Lower leg skin (tissue), 4 donors: Measurements from ENCODE around the gene UBE2F. TPM values are rescaled to one million over a fixed set of nuclear protein-coding genes. Genes with fewer than 3 reads are reported as not detected.

Experiments
- DNase-seq, 2 donors: peaks; one replicate each; pipeline ENCODE4 v3.0.0-alpha.2; 2019; ENCODE audit warnings: low spot score in 2 of 2
- H3K4me3 ChIP-seq: fragments of 200-600 bp; sonication (generic); 2 replicates; pipeline ENCODE4 v1.5.1; 2017; ENCODE audit warnings: mild to moderate bottlenecking, low read depth; ENCODE audit not compliant: poor library complexity, severe bottlenecking
- CTCF ChIP-seq, 3 donors: fragments of 450-650 bp; IDR thresholded peaks; one replicate each; pipeline ENCODE4 v1.5.1; 2016; ENCODE audit warnings: antibody characterized with exemption in 3 of 3, mild to moderate bottlenecking in 3 of 3, moderate library complexity in 2 of 3
- POLR2A ChIP-seq, 2 donors: fragments of 450-650 bp; IDR thresholded peaks; one replicate each; pipeline ENCODE4 v1.6.1; 2016 to 2017; ENCODE audit warnings: antibody characterized with exemption in 2 of 2, mild to moderate bottlenecking in 1 of 2, moderate library complexity in 1 of 2
- WGBS, 2 donors: methylation state at CpG; one replicate each; pipeline ENCODE4 v1.1.5; 2018; 5-methylcytosine and 5-hydroxymethylcytosine counted together
- intact Hi-C: fragments of 100-400 bp; cut with DNase I; formaldehyde crosslinking; loops from one replicate; pipeline ENCODE4 v1.15.0; 2023; ENCODE audit warnings: low total_unique reads
- total RNA-seq, 4 donors: library from RNA; depleted of rRNA; stranded (reverse); fragments of >200 nt; gene quantifications; one replicate each; pipeline ENCODE4 v1.1.0, GENCODE V29; 2016

The UBE2F gene
- total RNA-seq, 4 donors from 2014 or later, result 32.8 to 46.9 (median 33.3) TPM

DNA sequence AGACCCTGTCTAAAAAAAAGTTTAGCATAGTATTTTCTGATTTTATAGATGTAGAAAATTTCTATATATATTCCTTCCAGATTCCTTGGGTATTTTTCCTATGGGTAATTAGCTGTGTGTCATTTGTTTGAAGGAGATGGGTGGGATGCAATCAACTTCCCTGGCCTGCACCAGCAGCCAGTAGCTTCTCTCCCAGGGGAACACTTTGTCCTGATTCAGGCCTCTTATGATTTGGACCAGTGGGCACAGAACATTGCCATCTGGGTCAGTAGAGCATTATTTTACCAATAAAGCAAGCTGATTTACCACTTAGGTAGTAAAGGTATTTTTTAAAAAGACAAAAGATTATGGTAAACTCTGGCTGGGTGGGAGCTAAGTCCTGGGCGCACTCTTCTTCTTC is 26.9 kb downstream of the UBE2F start:
- no peak overlapping the region for H3K4me3 ChIP-seq
- WGBS, 2 donors, result 95 to 100% methylated on average over 1 of the region's 1 CpG
- no peak for TF ChIP-seq POLR2A (IDR thresholded peaks at IDR 0.05)
- intact Hi-C loops, result no loop called here
- DNase-seq, result no peak

DNA sequence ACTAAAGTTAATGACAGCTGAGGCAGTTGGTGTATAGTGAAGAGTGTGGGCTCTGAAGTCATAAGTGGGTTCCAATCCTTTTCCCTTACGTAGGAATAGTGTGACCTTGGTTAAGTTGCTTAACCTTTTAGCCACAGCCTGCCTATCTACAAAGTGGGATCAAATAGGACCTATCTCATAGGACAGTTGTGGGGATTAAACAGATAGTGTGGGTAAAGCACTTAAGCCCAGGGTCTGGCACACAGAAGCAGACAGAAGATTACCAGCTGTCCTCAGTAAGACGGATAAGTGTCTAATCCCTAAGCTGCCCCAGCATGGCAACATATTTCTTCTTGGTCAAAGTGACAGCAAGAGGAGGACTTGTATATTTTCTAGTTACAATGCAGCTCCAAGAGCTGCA is 28.2 kb downstream of the UBE2F start:
- intact Hi-C loops, result no loop called here
- no peak for DNase-seq
- TF ChIP-seq POLR2A (IDR thresholded peaks at IDR 0.05) (no peak), CTCF (IDR thresholded peaks at IDR 0.05) (no peak)
- WGBS, 2 donors, result 86 to 98% methylated on average over 2 of the region's 2 CpGs
- H3K4me3 ChIP-seq, result no peak overlapping the region

GRCh38 chr2:237996021-237996593 is 29.3 kb downstream of the UBE2F start:
- intact Hi-C loops, result no loop called here

DNA sequence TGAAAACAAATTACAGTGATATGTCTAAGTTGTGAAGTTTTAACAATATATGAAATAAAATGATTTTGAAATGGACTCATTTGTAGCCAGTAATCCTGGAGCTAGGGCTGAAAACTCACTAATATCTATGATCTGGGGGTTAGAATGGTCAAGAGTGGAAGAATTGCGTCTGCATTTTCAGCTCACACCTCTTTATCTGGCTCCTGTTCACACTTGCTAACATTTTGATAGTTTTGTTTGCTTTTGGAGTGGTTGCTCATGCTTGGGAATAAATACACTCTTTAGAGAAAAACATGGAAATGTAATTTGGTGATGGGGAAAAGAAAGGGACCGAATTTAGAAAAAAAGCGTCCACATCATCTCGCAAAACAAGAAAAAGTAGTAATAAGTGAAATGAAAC is 30.7 kb downstream of the UBE2F start:
- no peak overlapping the region for H3K4me3 ChIP-seq
- DNase-seq, result no peak
- intact Hi-C loops, result no loop called here
- WGBS, 2 donors, result 70 to 72% methylated on average over 4 of the region's 4 CpGs
- no peak for TF ChIP-seq POLR2A (IDR thresholded peaks at IDR 0.05)
- no peak for TF ChIP-seq CTCF (IDR thresholded peaks at IDR 0.05)

More at GRCh38 chr2:237996021-237996593, 29.3 kb downstream of the UBE2F start:
- no peak overlapping the region for H3K4me3 ChIP-seq
- 68 to 75% methylated on average over 9 of the region's 9 CpGs for WGBS, 2 donors
- DNase-seq, result no peak
- TF ChIP-seq CTCF (IDR thresholded peaks at IDR 0.05) (no peak), POLR2A (IDR thresholded peaks at IDR 0.05) (no peak)

DNA sequence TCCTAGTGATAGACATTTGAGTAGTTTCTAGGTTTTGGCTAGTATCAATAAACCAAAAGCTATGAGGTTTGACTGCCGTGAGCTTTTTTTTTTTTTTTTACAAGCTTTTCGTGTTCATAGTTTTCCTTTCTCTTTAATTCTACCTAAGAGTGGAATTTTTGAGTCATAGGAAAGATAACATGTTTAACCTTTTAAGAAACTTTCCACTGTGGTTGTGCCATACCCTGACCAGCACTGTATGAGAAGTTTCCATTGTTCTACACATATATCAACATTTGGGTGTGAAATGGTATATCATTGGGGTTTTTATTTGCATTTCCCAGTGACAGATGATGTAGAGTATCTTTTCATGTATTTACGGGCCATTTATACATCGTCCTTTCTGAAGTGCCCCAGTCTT is 31.7 kb downstream of the UBE2F start:
- 70 to 79% methylated on average over 4 of the region's 4 CpGs for WGBS, 2 donors
- intact Hi-C loops, result no loop called here
- TF ChIP-seq POLR2A (IDR thresholded peaks at IDR 0.05), result no peak
- no peak for TF ChIP-seq CTCF (IDR thresholded peaks at IDR 0.05)
- DNase-seq, result no peak
- H3K4me3 ChIP-seq, result no peak overlapping the region

- TF ChIP-seq CTCF (IDR thresholded peaks at IDR 0.05) (no peak), POLR2A (IDR thresholded peaks at IDR 0.05) (no peak)
- WGBS, 2 donors, result 91 to 95% methylated on average over 7 of the region's 7 CpGs
- no peak overlapping the region for H3K4me3 ChIP-seq
- DNase-seq, result no peak
- intact Hi-C loops, result no loop called here
Measured at GRCh38 chr2:238003234-238004031, 36.6 kb downstream of the UBE2F start.
